ENCODE measurements around the gene TRPM1.

DNA sequence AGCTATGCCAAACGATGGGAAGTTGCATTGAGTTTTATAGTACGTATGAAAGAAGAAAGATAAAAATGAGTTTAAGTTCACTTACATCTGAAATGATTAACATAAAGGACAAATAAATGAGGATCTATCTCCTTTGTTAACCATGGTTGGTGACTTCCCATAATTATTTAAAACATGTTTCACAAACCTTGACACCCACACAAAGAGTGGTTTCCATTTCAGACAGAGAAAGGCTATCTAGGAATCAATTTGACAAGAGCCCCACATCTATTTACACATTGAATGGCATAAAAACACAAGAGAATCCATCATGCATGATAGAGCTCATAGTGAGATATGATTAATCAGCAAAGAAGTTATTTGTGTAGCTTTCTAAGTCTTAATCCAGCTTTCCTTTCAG lies 95.9 kb downstream of the TRPM1 start:
- no peak for TF ChIP-seq POLR2A (IDR thresholded peaks at IDR 0.05; ENCODE audit: low read length)
- TF ChIP-seq GATA1 (IDR thresholded peaks at IDR 0.05; ENCODE audit: low read depth, low read length), result no peak

Data from erythroblast (primary cell).